PC-9 (cell line): ENCODE data around the gene SAFB2.

Source experiments
- CTCF ChIP-seq: fragments of 200-600 bp; sonication (generic); conservative IDR thresholded peaks from 2 replicates; pipeline ENCODE4 v1.6.1; 2017; ENCODE audit warnings: mixed run types, antibody characterized with exemption, mild to moderate bottlenecking, moderate library complexity
- EZH2 ChIP-seq: fragments of 200-600 bp; sonication (generic); IDR thresholded peaks from 2 replicates; pipeline ENCODE4 v1.8.0; 2017; ENCODE audit warnings: antibody characterized with exemption, low read depth

- no peak for TF ChIP-seq CTCF
- TF ChIP-seq EZH2 = no peak
Observed at GRCh38 chr19:5661483-5661882, 38.9 kb upstream of the SAFB2 start.
